ENCODE data around the gene KIF5B.

DNA sequence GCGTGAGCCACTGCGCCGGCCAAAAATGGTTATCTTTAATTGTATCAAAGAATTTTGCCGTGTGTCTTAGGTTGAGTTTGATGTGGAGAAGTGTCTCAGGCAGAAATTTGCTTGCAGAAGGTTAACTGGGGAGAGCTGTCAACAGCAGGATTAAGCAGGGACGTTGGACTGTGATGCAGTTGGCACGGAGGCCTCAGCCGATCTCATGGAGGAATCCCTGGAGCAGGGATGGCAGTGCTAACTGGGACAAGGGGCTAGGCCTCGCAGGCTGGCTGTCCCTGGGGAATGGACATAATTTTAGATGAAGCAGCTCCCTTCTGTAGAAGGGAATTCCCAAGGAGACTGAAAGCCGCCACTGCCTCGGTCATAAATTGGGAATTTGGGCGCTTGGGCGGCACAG, 12.3 kb upstream of the KIF5B start:
- TF ChIP-seq, protein P1, sequence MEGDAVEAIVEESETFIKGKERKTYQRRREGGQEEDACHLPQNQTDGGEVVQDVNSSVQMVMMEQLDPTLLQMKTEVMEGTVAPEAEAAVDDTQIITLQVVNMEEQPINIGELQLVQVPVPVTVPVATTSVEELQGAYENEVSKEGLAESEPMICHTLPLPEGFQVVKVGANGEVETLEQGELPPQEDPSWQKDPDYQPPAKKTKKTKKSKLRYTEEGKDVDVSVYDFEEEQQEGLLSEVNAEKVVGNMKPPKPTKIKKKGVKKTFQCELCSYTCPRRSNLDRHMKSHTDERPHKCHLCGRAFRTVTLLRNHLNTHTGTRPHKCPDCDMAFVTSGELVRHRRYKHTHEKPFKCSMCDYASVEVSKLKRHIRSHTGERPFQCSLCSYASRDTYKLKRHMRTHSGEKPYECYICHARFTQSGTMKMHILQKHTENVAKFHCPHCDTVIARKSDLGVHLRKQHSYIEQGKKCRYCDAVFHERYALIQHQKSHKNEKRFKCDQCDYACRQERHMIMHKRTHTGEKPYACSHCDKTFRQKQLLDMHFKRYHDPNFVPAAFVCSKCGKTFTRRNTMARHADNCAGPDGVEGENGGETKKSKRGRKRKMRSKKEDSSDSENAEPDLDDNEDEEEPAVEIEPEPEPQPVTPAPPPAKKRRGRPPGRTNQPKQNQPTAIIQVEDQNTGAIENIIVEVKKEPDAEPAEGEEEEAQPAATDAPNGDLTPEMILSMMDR (IDR thresholded peaks at IDR 0.05): no peak
- no peak for TF ChIP-seq POLR2A (IDR thresholded peaks at IDR 0.05)

Measured in thyroid gland (tissue), 4 donors.